H1 (cell line): ENCODE results near the gene SRF.
"Not testable (repeated sequence)": the region's sequence is repeated elsewhere in the genome, so short reads cannot be mapped to it uniquely, and the experiment has no call there.

Source experiments
- CEBPB ChIP-seq: IDR thresholded peaks from 2 replicates; pipeline ENCODE4 v1.6.1; 2012; ENCODE audit warnings: low read depth, low read length
- EGR1 ChIP-seq: IDR thresholded peaks from 2 replicates; pipeline ENCODE4 v1.6.1; 2011; ENCODE audit warnings: low read depth, low read length, borderline replicate concordance
- TBP ChIP-seq: IDR thresholded peaks from 2 replicates; pipeline ENCODE4 v1.6.1; 2011; ENCODE audit warnings: low read depth, low read length, improper control_type of control experiment
- TEAD4 ChIP-seq: IDR thresholded peaks from 2 replicates; pipeline ENCODE4 v1.6.1; 2012; ENCODE audit warnings: low read depth, low read length, inconsistent platforms, mixed read lengths
- ZNF274 ChIP-seq: IDR thresholded peaks from 2 replicates; pipeline ENCODE4 v1.7.0; 2012; ENCODE audit warnings: low read length, borderline replicate concordance; ENCODE audit errors: extremely low read depth

DNA sequence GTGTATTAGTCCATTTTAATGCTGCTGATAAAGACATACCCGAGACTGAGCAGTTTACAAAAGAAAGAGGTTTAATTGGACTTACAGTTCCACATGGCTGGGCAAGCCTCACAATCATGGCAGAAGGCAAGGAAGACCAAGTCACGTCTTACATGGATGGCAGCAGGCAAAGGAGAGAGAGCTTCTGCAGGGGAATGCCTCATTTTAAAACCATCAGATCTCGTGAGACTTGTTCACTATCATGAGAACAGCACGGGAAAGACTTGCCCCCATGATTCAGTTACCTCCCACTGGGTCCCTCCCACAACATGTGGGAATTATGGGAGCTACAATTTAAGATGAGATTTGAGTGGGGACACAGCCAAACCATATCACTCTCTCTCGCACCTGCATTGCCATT, 39.7 kb upstream of the SRF start:
- TF ChIP-seq TBP, CEBPB, EGR1, TEAD4, ZNF274: not testable (repeated sequence)
